Activated B cell treated with CpG ODN at 0.5 μM for 24 hours (primary cell): ENCODE results near the gene ZNF700. TPM values are rescaled to one million over a fixed set of nuclear protein-coding genes. Genes with fewer than 3 reads are reported as not detected.
"Not testable (repeated sequence)": the region's sequence is repeated elsewhere in the genome, so short reads cannot be mapped to it uniquely, and the experiment has no call there.

Experiments
- ATAC-seq: fragments of 200-7000 bp; cut with Tn5 transposase; one replicate; pipeline ENCODE4 v1.10.0; 2021; ENCODE audit warnings: low read depth, mild to moderate bottlenecking, moderate library complexity
- CTCF ChIA-PET: fragments of 350-600 bp; sonication (Branson Sonifier 250); formaldehyde crosslinking; loops from one replicate; lab custom pipeline; 2021; ENCODE audit warnings: antibody characterized with exemption; lab: Charles Lee
- POLR2A ChIA-PET: fragments of 350-600 bp; sonication (Branson Sonifier 250); formaldehyde crosslinking; loops from one replicate; lab custom pipeline; 2021; ENCODE audit warnings: antibody characterized with exemption; lab: Charles Lee
- DNase-seq: peaks from one replicate; pipeline ENCODE4 v3.0.0; 2022
- H3K27ac Mint-ChIP-seq: one replicate; pipeline ENCODE4 v1.8.0; 2020; ENCODE audit warnings: mixed read lengths
- H3K27me3 Mint-ChIP-seq: one replicate; pipeline ENCODE4 v1.8.0; 2021; ENCODE audit warnings: mixed read lengths
- H3K36me3 Mint-ChIP-seq: one replicate; pipeline ENCODE4 v1.8.0; 2021; ENCODE audit warnings: low read depth, mixed read lengths
- H3K4me1 Mint-ChIP-seq: one replicate; pipeline ENCODE4 v1.8.0; 2021; ENCODE audit warnings: mixed read lengths
- H3K4me3 Mint-ChIP-seq: one replicate; pipeline ENCODE4 v1.8.0; 2020; ENCODE audit warnings: mild to moderate bottlenecking, mixed read lengths
- H3K9me3 Mint-ChIP-seq: one replicate; pipeline ENCODE4 v1.8.0; 2020; ENCODE audit warnings: mixed read lengths
- intact Hi-C: fragments of 100-400 bp; cut with micrococcal nuclease; formaldehyde crosslinking; loops from one replicate; pipeline ENCODE4 v1.15.1; 2024
- total RNA-seq: library from RNA; stranded (reverse); gene quantifications from 2 replicates; pipeline ENCODE4 v1.2.3, GENCODE V29; 2022
- TF ChIP-seq, protein P1 (sequence below): fragments of 200-600 bp; IDR thresholded peaks from one replicate; pipeline ENCODE4 v1.8.0; 2022; ENCODE audit warnings: antibody characterized with exemption, mild to moderate bottlenecking

Gene ZNF700
- total RNA-seq, 1 donor from 2014 or later, result 33.1 TPM

DNA sequence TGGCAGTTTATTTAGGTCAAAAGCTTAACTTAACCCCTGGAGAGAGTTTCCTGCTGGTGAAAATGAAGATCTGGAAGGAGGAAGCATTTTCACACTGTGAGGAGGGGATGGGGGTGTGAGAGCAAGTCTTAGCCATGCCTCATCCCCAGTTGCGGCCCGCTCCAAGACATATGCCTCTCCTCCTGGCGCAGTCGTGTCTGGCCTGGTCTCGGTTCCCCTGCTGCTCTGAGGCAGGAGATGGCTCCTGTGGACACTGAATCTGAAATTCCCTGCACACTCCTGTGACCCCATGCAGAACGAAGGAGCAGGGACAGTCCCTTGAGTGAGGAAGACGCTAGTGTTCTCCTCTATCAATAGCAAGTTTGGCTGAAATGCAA, 37.7 kb upstream of the ZNF700 start:
- intact Hi-C loops, result loop anchor here (1.0 kb wide), 1 partner anchor 37 kb away; no protein-coding TSS in a partner anchor
- CTCF ChIA-PET, result interaction anchor here (1.2 kb wide), 1 partner anchor 37 kb away, joined by 3 read pairs; no protein-coding TSS in a partner anchor
- H3K4me3 Mint-ChIP-seq, result peak overlapping the region; percentile 89
- TF ChIP-seq, protein P1, sequence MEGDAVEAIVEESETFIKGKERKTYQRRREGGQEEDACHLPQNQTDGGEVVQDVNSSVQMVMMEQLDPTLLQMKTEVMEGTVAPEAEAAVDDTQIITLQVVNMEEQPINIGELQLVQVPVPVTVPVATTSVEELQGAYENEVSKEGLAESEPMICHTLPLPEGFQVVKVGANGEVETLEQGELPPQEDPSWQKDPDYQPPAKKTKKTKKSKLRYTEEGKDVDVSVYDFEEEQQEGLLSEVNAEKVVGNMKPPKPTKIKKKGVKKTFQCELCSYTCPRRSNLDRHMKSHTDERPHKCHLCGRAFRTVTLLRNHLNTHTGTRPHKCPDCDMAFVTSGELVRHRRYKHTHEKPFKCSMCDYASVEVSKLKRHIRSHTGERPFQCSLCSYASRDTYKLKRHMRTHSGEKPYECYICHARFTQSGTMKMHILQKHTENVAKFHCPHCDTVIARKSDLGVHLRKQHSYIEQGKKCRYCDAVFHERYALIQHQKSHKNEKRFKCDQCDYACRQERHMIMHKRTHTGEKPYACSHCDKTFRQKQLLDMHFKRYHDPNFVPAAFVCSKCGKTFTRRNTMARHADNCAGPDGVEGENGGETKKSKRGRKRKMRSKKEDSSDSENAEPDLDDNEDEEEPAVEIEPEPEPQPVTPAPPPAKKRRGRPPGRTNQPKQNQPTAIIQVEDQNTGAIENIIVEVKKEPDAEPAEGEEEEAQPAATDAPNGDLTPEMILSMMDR, result no peak
- no peaks in the 10 kb centered on the region for H3K27me3 Mint-ChIP-seq
- DNase-seq (no peak), ATAC-seq (peak; percentile 4)
- H3K36me3 Mint-ChIP-seq, result no peaks in the 10 kb centered on the region
- H3K27ac Mint-ChIP-seq, result no peak overlapping the region
- POLR2A ChIA-PET, result interaction anchor here (1.1 kb wide), 1 partner anchor 37 kb away, joined by 3 read pairs; no protein-coding TSS in a partner anchor
- peaks cover 20% of the 10 kb centered on the region for H3K4me1 Mint-ChIP-seq
- H3K9me3 Mint-ChIP-seq, result peaks cover 3% of the 10 kb centered on the region

DNA sequence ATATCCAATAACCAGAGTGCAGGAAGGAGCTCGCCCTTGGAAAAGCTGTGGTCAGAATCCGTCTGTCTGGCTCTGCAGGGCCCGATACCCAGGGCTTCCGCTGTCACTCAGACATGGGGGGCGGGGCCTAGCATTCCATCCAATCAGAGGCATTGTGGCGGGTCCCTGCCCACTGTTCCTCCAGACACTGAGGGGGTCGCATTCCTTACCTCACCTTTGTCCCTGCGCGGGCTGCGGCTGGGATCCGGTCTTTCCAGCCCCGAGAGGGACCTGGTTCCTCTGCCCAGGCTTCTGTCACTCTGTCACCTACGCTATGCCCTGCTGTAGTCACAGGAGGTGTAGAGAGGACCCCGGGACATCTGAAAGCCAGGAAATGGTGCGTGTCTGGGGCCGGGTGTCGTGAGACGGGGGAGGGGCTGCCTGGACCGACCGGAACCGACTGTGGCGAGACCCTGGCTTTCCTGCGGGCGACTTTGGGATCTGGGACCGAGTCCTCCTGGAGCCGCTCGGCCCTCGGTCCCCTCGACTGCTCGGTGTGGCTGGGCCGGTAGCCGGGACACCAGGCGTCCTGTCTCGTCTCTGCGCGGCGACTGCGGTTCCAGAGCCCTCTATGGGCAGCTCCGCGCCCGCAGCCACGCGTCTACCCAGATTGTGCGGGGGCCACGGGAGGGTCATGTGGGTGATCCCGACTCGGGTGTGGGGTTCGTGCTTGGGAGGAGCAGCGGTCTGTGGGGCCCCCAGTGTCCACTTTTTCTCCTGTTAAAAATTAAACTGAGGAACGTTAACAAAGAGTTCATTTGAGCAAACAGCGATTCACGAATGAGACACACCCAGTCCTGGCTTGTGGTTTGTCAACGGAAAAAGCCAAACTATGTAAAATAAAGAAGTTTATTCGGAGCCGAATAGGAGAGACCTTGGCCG, 37.0 kb upstream of the ZNF700 start, which contains the start of gene ZNF69:
TSS of gene ZNF69 (plus strand) at position 172 of the 921 bp plus-strand sequence. CDS start at position 314, 142 bp downstream.
- DNase-seq (peak; percentile 61), ATAC-seq (peak; percentile 88)
- no peaks in the 10 kb centered on the region for H3K27me3 Mint-ChIP-seq
- TF ChIP-seq, protein P1, result no peak
- H3K36me3 Mint-ChIP-seq, result no peaks in the 10 kb centered on the region
- ChIA-PET POLR2A (interaction anchor here (1.0 to 1.1 kb wide), 2 partner anchors 36 to 101 kb away, joined by 3 read pairs; no protein-coding TSS in a partner anchor), CTCF (interaction anchor here (1.2 kb wide), 1 partner anchor 36 kb away, joined by 3 read pairs; no protein-coding TSS in a partner anchor)
- peaks cover 3% of the 10 kb centered on the region for H3K9me3 Mint-ChIP-seq
- no peak within 1 kb of the TSS for H3K27ac Mint-ChIP-seq
- intact Hi-C loops, result loop anchor here (1.0 kb wide), 1 partner anchor 36 kb away; no protein-coding TSS in a partner anchor
- peaks cover 20% of the 10 kb centered on the region for H3K4me1 Mint-ChIP-seq
- peak within 1 kb of the TSS; percentile 89 for H3K4me3 Mint-ChIP-seq

DNA sequence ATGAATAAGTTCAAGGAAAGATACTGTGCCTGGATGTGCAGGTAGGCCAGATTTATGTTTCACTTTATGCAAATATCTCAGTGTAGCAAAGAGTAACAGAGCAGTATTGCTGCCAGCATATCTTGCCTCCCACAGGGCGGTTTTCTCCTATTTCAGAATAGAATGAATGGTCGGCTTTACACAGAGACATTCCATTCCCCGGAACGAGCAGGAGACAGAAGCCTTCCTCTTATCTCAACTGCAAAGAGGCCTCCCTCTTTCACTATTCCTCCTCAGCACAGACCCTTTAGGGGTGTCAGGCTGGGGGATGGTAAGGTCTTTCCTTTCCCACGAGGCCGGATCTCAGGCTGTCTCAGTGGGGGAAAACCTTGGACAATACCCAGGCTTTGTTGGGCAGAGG, 35.0 kb upstream of the ZNF700 start:
- H3K27me3 Mint-ChIP-seq, H3K36me3 Mint-ChIP-seq, H3K9me3 Mint-ChIP-seq, H3K4me3 Mint-ChIP-seq, ATAC-seq, POLR2A ChIA-PET, CTCF ChIA-PET, DNase-seq, intact Hi-C loops, H3K27ac Mint-ChIP-seq: not testable (repeated sequence)
- peaks cover 20% of the 10 kb centered on the region for H3K4me1 Mint-ChIP-seq

DNA sequence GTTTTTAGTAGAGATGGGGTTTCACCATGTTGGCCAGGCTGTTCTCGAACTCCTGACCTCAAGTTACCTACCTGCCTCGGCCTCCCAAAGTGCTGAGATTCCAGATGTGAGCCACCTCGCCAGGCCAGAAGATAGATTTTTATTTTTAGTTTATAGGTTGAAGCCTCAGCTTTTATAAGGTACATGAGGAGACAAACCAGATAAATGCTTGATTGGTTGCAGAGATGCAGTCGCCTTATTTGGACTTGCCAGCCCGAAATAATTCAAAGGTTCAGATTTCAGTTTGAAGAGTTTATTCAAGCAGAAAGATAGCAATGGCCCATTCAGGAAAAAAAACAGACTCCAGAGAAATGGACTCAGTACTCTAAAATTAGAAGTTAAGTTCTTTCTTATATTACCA, 34.3 kb upstream of the ZNF700 start:
- TF ChIP-seq, protein P1, result no peak
- POLR2A ChIA-PET, result no interaction called here
- CTCF ChIA-PET, result interaction anchor here (1.4 kb wide), 1 partner anchor 251 kb away, joined by 3 read pairs; no protein-coding TSS in a partner anchor
- Mint-ChIP-seq H3K27me3 (no peaks in the 10 kb centered on the region), H3K4me1 (peaks cover 20% of the 10 kb centered on the region), H3K9me3 (peaks cover 3% of the 10 kb centered on the region), H3K36me3 (no peaks in the 10 kb centered on the region), H3K4me3 (no peak overlapping the region), H3K27ac (no peak overlapping the region)
- ATAC-seq (no peak), DNase-seq (no peak)
- intact Hi-C loops, result no loop called here

DNA sequence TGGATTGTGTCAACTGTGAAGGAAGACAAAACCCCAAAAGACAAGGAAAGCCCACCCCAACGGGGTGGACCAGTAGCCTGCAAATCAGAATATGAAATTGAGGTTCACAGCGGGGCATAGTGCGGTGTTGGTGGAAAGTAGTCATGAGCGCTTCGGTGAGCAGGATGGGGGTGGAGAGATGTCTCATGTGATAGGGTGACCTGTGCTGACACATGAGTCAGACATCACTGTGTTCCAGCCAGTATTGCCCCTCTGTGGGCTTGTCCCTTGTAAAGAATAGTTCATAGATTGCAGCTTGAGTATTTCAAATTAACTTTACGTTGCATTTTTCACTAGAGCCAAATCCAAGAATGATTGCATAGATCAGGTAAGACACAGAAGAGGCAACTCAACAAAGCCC, 30.1 kb upstream of the ZNF700 start:
- H3K4me1 Mint-ChIP-seq, result no peaks in the 10 kb centered on the region
- H3K4me3 Mint-ChIP-seq, result no peak overlapping the region

More for the DNA sequence above, 30.1 kb upstream of the ZNF700 start:
- ChIA-PET POLR2A (no interaction called here), CTCF (no interaction called here)
- intact Hi-C loops, result no loop called here
- Mint-ChIP-seq H3K27ac (no peak overlapping the region), H3K9me3 (no peaks in the 10 kb centered on the region), H3K36me3 (no peaks in the 10 kb centered on the region), H3K27me3 (no peaks in the 10 kb centered on the region)
- ATAC-seq, result no peak
- TF ChIP-seq, protein P1, result no peak
- no peak for DNase-seq
